Measurements from ENCODE around the gene PHOX2B.

DNA sequence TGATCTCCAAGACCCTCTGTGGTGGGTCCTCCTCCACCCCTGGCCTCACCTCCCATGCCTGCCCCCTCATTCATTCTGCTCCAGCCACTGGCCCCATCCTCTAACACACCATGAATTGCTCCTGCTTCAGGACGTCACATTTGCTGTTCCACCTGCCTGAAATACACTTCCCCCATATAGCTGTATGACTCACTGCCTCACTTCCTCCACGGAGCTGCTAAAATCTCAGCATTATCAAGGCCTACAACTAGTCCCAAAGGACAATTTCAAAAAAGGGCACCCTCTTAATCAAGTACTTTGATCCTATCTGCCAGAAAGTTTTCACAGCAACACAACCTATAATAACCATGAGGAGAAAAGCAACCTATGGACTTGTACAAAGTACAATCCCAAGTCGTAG, 43.6 kb upstream of the PHOX2B start:
- TF ChIP-seq POLR2A (IDR thresholded peaks at IDR 0.05) = no peak
- TF ChIP-seq, protein P1, sequence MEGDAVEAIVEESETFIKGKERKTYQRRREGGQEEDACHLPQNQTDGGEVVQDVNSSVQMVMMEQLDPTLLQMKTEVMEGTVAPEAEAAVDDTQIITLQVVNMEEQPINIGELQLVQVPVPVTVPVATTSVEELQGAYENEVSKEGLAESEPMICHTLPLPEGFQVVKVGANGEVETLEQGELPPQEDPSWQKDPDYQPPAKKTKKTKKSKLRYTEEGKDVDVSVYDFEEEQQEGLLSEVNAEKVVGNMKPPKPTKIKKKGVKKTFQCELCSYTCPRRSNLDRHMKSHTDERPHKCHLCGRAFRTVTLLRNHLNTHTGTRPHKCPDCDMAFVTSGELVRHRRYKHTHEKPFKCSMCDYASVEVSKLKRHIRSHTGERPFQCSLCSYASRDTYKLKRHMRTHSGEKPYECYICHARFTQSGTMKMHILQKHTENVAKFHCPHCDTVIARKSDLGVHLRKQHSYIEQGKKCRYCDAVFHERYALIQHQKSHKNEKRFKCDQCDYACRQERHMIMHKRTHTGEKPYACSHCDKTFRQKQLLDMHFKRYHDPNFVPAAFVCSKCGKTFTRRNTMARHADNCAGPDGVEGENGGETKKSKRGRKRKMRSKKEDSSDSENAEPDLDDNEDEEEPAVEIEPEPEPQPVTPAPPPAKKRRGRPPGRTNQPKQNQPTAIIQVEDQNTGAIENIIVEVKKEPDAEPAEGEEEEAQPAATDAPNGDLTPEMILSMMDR (IDR thresholded peaks at IDR 0.05 in 4 of 5, conservative IDR thresholded peaks at IDR 0.05 in 1 of 5) = no peak
